Measurements from ENCODE around the gene TNFAIP8L2.

The TNFAIP8L2 gene

GRCh38 chr1:151130987-151131586, 25.4 kb upstream of the TNFAIP8L2 start:
- peak; percentile 81 for DNase-seq (ENCODE audit: low read depth)
- no peak for TF ChIP-seq CTCF (conservative IDR thresholded peaks at IDR 0.05; ENCODE audit: control insufficient read depth, insufficient read depth, low read depth, low read length)
- peak overlapping the region; percentile 23 for H3K4me3 ChIP-seq (ENCODE audit: control insufficient read depth, low read depth, low read length)

DNA sequence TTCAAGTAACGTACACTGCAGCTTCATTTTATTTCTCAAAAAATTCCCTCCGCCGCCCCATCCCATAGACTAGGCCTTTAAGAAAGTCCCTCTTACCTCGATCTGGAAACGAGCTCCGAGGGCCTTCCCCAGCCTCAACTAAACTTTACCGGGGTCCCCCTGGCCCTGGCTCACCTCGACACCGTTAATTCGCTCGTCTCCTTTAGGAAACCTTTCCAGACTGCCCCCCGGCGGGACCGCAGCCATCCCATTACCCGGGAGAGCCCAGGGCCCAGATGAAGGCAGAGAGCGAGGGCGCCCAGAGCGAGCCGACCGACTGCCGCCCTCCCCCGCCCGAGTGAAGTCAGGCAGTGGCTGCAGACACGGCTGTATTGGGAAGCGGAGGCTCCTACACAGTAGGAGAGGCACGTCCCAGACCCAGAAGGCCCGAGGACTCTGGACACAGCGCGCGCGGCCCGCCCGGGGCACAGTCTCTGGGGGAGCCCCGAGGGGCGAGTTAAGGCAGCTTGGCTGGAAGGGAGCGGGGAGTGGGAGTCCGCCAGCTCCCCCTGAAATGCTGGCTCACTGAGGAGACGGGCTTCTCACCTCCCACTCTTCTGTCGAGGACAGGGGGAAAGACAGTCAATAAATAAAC, 24.6 kb upstream of the TNFAIP8L2 start:
- DNase-seq (ENCODE audit: low read depth), result peak; percentile 25
- no peak for TF ChIP-seq CTCF (conservative IDR thresholded peaks at IDR 0.05; ENCODE audit: control insufficient read depth, insufficient read depth, low read depth, low read length)
- peak overlapping the region; percentile 23 for H3K4me3 ChIP-seq (ENCODE audit: control insufficient read depth, low read depth, low read length)

DNA sequence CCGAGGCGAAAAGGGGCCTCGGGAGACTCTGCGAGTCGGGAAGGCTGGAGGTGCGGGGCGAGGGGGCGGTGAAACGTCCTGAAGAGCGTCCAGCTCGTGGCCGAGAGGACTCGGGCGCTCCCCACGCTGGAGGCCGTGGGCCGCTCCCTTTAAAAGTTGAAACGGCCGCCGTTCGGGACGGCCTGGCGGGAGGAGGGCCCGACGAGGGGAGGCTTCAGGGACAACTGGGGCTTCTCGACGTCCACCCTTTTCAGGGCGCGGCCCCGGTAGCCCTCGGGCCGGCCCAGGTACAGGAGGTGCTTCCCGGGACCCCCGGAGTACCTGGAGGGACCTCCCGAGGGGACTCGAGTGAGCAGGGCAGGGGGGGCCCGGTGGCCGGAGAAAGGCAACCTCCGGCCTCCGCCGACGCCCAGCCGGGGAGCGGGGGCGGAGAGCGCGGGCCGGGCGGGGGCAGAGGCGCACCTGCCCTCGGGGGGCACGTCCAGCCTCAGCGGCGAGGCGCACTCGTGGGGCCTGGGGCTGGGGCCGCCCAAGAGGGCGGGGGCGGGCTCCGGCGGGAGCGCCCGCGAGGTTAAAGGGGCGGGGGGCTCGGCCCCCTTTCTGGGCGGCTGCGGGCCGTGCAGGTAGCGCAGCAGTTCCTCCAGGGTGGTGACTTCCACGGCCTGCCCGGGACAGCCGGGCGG, 24.0 kb upstream of the TNFAIP8L2 start:
- DNase-seq (ENCODE audit: low read depth), result no peak
- TF ChIP-seq CTCF (conservative IDR thresholded peaks at IDR 0.05; ENCODE audit: control insufficient read depth, insufficient read depth, low read depth, low read length), result no peak
- H3K4me3 ChIP-seq (ENCODE audit: control insufficient read depth, low read depth, low read length), result no peak overlapping the region

GRCh38 chr1:151133018-151133806, 23.2 kb upstream of the TNFAIP8L2 start:
- no peak for TF ChIP-seq CTCF (conservative IDR thresholded peaks at IDR 0.05; ENCODE audit: control insufficient read depth, insufficient read depth, low read depth, low read length)
- H3K4me3 ChIP-seq (ENCODE audit: control insufficient read depth, low read depth, low read length), result no peak overlapping the region
- DNase-seq (ENCODE audit: low read depth), result peak; percentile 19

GRCh38 chr1:151134396-151134795, 22.1 kb upstream of the TNFAIP8L2 start:
- H3K4me3 ChIP-seq (ENCODE audit: control insufficient read depth, low read depth, low read length), result no peak overlapping the region
- DNase-seq (ENCODE audit: low read depth), result peak; percentile 11
- TF ChIP-seq CTCF (conservative IDR thresholded peaks at IDR 0.05; ENCODE audit: control insufficient read depth, insufficient read depth, low read depth, low read length), result no peak

DNA sequence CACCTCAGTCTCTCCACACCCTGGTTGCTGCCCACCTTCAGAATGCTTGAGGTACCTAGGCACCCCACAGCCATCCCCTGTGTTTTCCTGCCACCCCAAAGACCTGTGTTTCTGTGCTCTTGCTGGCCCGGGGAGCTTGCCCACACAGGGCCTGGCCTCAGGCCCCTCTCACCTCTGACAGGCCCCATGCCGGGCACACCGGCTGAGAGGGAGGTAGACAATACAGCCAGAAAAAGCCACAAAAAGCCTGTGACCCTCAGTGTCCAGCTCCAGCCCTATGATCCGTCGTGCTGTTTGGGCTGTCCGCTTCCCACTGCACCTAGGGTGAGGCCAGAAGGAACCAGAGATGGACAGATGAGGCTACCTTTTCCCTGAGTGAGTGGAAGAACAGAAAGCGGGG, 21.5 kb upstream of the TNFAIP8L2 start:
- H3K4me3 ChIP-seq (ENCODE audit: control insufficient read depth, low read depth, low read length), result no peak overlapping the region
- no peak for TF ChIP-seq CTCF (conservative IDR thresholded peaks at IDR 0.05; ENCODE audit: control insufficient read depth, insufficient read depth, low read depth, low read length)
- no peak for DNase-seq (ENCODE audit: low read depth)

Data from fibroblast of mammary gland (primary cell).